GM15510 (cell line): ENCODE data around the gene DOCK10.

ENCODE experiments used
- POLR2A ChIP-seq: IDR thresholded peaks from 3 replicates; pipeline ENCODE4 v1.6.1; 2011; ENCODE audit warnings: borderline replicate concordance; ENCODE audit not compliant: insufficient read length; ENCODE audit errors: extremely low read depth

The DOCK10 gene

GRCh38 chr2:225008935-225009334 lies 33.3 kb downstream of the DOCK10 start:
- no peak for TF ChIP-seq POLR2A

- no peak for TF ChIP-seq POLR2A
Measured at GRCh38 chr2:225008179-225008856, 34.0 kb downstream of the DOCK10 start.

GRCh38 chr2:225006730-225007129 lies 35.5 kb downstream of the DOCK10 start:
- no peak for TF ChIP-seq POLR2A

GRCh38 chr2:225004597-225004996 lies 37.7 kb downstream of the DOCK10 start:
- no peak for TF ChIP-seq POLR2A

GRCh38 chr2:225002656-225003045 lies 39.6 kb downstream of the DOCK10 start:
- TF ChIP-seq POLR2A: no peak

- TF ChIP-seq POLR2A: no peak
Measured at GRCh38 chr2:225002039-225002655, 40.1 kb downstream of the DOCK10 start.

- TF ChIP-seq POLR2A: no peak
Measured at GRCh38 chr2:224999754-225000153, 42.5 kb downstream of the DOCK10 start.

GRCh38 chr2:224999321-224999720 lies 42.9 kb downstream of the DOCK10 start:
- TF ChIP-seq POLR2A: no peak

- no peak for TF ChIP-seq POLR2A
Measured at GRCh38 chr2:224997802-224998201, 44.5 kb downstream of the DOCK10 start.

GRCh38 chr2:224995419-224995818 lies 46.8 kb downstream of the DOCK10 start:
- TF ChIP-seq POLR2A: no peak

GRCh38 chr2:224994242-224994823 lies 47.9 kb downstream of the DOCK10 start:
- no peak for TF ChIP-seq POLR2A

- TF ChIP-seq POLR2A: no peak
Measured at GRCh38 chr2:224990710-224991109, 51.6 kb downstream of the DOCK10 start.

GRCh38 chr2:224987733-224988132 lies 54.5 kb downstream of the DOCK10 start:
- no peak for TF ChIP-seq POLR2A

- no peak for TF ChIP-seq POLR2A
Measured at GRCh38 chr2:224986477-224986876, 55.8 kb downstream of the DOCK10 start.

- TF ChIP-seq POLR2A: no peak
Measured at GRCh38 chr2:224984637-224985036, 57.6 kb downstream of the DOCK10 start.
